Ovary (tissue), 3 donors: ENCODE data around the gene ARHGEF40.

Source experiments
- CTCF ChIP-seq, 3 donors: fragments of 450-650 bp in 2 of 3; fragments of 200-600 bp in 1 of 3; IDR thresholded peaks; one replicate each; pipeline versions ENCODE4 v1.5.1 to v1.8.0; 2016 to 2022; ENCODE audit warnings: antibody characterized with exemption in 3 of 3, mild to moderate bottlenecking in 1 of 3
- POLR2A ChIP-seq: fragments of 450-650 bp; IDR thresholded peaks from one replicate; pipeline ENCODE4 v1.6.1; 2017; ENCODE audit warnings: antibody characterized with exemption, mild to moderate bottlenecking, moderate library complexity
- donor health status: DM: no; HTN: no; CAD: no.

- TF ChIP-seq CTCF (IDR thresholded peaks at IDR 0.05) = no peak
- TF ChIP-seq POLR2A = no peak
These were observed 8.6 kb downstream of the ARHGEF40 start for GRCh38 chr14:21078726-21079125.
